Amniotic stem cell (primary cell): Measurements from ENCODE around the gene GNB1.
"Not testable (repeated sequence)": the region's sequence is repeated elsewhere in the genome, so short reads cannot be mapped to it uniquely, and the experiment has no call there.

Experiments
- DNase-seq: peaks from one replicate; lab custom pipeline; 2025; lab: John Stamatoyannopoulos, UW

Gene GNB1

GRCh38 chr1:1741013-1741412, 149.9 kb downstream of the GNB1 start:
- DNase-seq, result peak; percentile 84

DNA sequence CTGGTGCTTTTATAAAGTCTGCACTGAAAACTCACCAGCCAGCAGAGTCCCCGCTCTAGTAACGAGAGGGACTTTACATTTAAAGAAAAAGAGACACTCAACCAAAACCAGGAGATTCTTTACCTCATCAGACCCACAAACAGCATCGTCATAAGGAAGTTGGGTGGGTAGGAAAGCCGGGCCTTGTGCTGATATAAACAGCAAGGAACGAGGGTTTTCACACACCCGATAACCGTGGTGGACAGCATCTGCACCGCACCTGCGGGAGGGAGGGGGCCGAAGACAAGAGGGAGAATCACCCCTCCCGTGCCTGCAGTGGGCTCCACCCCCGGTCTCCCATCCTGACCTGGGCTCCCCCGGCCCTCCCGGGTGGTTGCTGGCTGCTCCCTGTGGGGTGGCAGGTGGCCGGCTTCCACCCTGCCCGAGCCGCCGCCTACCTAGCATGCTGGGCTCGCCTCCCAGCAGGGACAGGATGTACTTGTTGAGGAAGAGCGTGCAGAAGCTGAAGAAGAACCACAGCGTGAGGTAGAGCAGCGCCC, 152.0 kb downstream of the GNB1 start:
- not testable (repeated sequence) for DNase-seq

- not testable (repeated sequence) for DNase-seq
These were observed 153.0 kb downstream of the GNB1 start for GRCh38 chr1:1737675-1738590.
